Fibroblast of skin of left biceps (primary cell): ENCODE data around the gene ABCA3.
"Not testable (repeated sequence)": the region's sequence is repeated elsewhere in the genome, so short reads cannot be mapped to it uniquely, and the experiment has no call there.

ENCODE experiments used
- DNase-seq, 2 experiments: peaks; one replicate each; pipeline ENCODE4 v3.0.0-alpha.2; 2013; ENCODE audit warnings: low read depth in 2 of 2

Gene ABCA3

GRCh38 chr16:2280981-2281542, 59.5 kb downstream of the ABCA3 start:
- DNase-seq: no peak

GRCh38 chr16:2280461-2280860, 60.1 kb downstream of the ABCA3 start:
- DNase-seq: no peak

GRCh38 chr16:2278956-2279800, 61.4 kb downstream of the ABCA3 start:
- no peak for DNase-seq

GRCh38 chr16:2278272-2278608, 62.3 kb downstream of the ABCA3 start:
- no peak for DNase-seq

GRCh38 chr16:2277466-2278271, 62.9 kb downstream of the ABCA3 start:
- DNase-seq: no peak

DNA sequence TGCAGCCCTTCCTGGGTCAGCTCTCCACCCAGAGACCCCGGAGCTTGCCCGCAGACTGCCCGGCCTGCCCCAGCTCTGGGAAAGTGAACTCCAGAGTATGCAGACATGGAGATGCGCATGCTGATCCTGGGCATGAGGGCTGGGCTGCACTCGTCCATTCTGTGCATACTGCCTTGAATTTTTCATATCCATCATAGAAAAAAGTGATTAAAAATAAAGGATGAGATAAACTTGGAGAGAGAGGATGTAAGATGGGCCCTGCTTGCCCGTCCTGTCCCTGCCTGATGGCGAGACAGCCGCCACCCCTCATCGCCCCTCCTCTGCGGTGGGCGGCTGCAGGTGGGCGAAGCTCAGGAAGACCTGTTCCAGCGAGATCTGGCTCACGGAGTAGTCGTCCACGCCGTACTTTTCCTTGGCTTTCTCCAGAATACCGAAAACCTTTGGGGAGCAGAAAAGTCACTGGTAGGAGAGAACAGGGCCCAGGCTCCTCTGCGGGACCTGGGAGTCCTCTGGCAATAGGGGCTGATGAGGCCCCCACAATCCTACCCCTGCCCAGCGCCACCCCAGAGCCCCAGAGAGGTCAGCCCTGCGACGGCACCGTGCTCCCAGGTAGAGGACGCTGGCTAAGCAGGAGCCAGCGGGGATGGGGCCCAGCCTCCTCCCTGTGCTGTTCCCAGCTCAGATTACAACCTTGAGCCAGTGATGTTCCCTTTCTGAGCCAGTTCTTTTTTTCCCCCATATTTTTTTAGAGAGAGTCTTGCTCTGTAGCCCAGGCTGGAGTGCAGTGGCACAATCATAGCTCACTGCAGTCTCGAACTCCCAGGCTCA, 63.9 kb downstream of the ABCA3 start:
- DNase-seq: no peak

GRCh38 chr16:2275476-2276367, 64.8 kb downstream of the ABCA3 start:
- DNase-seq: no peak

DNA sequence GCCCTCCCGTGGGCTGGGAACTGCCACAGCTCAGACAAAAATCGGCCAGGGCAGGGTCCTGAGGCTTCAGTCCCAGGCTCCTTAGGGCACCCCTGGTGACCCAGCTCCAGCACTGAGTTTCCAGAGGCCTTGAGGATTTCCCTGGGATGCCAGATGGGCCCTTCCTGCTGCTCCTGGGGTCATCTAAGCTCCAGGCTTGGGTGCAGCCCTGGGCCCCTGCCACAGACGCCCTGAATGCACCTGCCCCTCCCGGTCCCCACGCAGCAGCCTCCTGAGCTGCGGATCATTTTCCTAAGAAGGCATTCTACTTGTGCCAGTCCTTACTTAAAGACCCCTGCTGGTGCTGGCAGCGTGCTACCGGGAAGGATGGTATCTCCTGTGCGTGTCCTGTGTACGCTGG, 66.6 kb downstream of the ABCA3 start:
- DNase-seq: no peak

DNA sequence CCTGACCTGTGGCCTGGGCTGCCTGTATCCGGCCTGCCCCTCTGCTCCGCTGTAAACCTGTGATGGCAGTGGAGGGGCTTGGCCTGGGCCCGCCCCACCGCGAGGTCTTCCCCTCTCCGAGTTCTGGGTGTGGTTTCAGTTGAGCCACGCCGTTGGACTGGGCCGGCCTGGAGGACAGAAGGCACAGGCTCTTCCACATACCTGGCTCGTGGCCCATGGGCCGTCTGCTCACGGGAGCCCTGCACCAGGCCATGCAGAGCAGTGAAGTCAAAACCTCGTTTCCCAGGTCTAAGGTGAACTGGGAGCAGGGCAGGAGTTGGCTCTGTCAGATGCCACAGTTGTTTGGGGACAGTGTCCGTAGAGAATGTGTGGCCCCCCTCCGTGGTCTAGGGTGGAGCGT, 67.0 kb downstream of the ABCA3 start:
- no peak for DNase-seq

DNA sequence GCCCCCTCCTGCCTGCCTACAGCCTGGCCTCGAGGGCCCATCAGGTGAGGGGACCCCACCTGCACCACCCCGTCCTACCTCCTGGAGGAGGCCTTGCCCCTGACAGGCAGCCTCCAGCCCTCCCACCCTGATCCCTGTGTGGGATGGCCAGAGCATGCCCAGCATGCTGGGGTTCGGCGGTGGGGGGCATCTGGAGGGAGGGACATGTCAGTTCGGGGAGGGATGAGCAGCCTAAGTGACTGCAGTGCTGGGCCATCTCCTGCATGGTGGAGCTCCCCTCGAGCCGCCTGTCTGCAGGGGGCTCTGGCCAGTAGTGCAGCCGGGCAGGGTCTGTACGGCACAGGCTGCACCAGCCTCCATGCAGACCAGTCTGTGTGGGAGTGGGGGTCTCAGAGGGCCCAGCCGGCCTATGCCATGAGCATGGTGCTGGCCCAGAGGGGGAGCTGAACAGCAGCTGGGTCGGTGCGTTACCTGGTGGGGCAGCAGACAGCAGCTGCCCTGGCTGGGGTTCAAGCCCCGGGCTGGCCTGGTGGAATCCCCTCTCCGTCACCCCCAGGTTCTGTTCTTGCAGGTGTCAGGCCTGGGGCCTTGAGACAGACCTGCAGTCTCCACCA, 68.6 kb downstream of the ABCA3 start:
- no peak for DNase-seq

GRCh38 chr16:2270588-2271470, 69.7 kb downstream of the ABCA3 start:
- DNase-seq: no peak

GRCh38 chr16:2270070-2270462, 70.5 kb downstream of the ABCA3 start:
- no peak for DNase-seq

- DNase-seq: peak; percentile 84 to 88
Observed at GRCh38 chr16:2267913-2268666, 72.4 kb downstream of the ABCA3 start, which contains the start of gene RNPS1. TSS of gene RNPS1 (minus strand) at chr16:2268126. CDS start at chr16:2264643, 3,483 bp downstream.

DNA sequence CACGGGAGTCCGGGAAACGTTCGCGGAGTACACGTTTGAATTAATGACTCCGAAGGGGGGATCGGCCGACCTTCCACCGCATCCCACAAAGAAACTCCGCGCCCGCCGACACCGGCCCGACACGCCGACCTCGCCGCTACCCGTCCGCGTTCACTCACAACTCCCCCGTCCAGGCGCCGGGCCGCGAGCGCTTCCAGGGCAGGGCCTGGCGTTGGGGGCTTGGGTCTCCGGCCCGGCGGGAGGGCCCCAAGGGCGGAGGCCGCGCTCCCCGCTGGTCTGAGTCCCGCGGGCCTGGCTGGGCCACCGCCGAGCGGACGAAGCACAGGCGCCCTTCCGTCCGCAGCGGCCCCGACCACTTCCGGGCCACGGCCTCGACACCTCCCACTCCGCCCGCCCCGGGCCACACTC, 73.0 kb downstream of the ABCA3 start:
- DNase-seq: not testable (repeated sequence)

- DNase-seq: not testable (repeated sequence)
Observed at GRCh38 chr16:2266887-2267286, 73.6 kb downstream of the ABCA3 start.

DNA sequence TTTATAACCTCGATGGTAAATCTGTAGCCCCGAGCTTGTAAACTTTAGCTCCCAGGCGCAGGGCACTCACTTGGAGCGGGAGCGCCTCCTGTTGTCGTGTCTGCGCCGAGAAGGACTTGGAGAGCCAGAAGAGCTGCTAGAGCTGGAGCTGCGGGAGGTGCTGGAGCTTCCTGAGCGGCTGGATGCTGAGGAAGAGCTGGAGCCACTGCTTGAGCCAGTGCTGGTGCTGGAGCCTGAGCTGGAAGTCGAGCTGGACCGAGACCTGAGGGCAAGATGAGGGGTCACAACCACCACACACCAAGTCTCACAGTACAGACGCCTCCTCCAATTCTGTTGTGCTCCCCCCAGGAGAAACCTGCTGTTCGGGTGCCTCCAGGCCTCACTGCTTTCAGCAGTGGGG, 77.5 kb downstream of the ABCA3 start:
- not testable (repeated sequence) for DNase-seq

GRCh38 chr16:2260250-2260649, 80.3 kb downstream of the ABCA3 start:
- DNase-seq: no peak

DNA sequence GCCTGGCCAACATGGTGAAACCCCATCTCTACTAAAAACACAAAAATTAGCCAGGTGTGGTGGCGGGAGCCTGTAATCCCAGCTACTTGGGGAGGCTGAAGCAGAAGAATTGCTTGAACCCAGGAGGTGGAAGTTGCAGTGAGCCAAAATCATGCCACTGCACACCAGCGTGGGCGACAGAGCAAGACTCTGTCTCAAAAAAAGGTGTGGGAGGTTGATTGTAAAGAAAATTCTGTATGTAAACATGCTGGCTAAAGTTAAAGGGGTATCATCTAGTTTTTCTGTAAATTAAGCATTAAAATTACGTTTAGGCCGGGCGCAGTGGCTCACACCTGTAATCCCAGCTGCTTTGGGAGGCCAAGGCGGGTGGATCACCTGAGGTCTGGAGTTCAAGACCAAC, 82.0 kb downstream of the ABCA3 start:
- not testable (repeated sequence) for DNase-seq
